Liver (tissue), 3 donors: Measurements from ENCODE around the gene FAM210B.

Experiments
- ATF3 ChIP-seq: IDR thresholded peaks from 2 replicates; pipeline ENCODE4 v1.6.1; 2016; ENCODE audit warnings: antibody characterized with exemption
- EGR1 ChIP-seq, 2 donors: IDR thresholded peaks; 2 replicates each; pipeline ENCODE4 v1.6.1; 2016 to 2018; ENCODE audit warnings: antibody characterized with exemption in 2 of 2, low read depth in 2 of 2
- FOXA1 ChIP-seq: IDR thresholded peaks from 2 replicates; pipeline ENCODE4 v1.6.1; 2016; ENCODE audit warnings: antibody characterized with exemption
- GABPA ChIP-seq, 2 donors: IDR thresholded peaks in 1 of 2; conservative IDR thresholded peaks in 1 of 2; 2 replicates each; pipeline ENCODE4 v1.6.1; 2016; ENCODE audit warnings: antibody characterized with exemption in 2 of 2, mild to moderate bottlenecking in 1 of 2, moderate library complexity in 1 of 2
- HNF4A ChIP-seq, 2 donors: conservative IDR thresholded peaks; 2 replicates each; pipeline ENCODE4 v1.6.1; 2016; ENCODE audit warnings: antibody characterized with exemption in 2 of 2, mild to moderate bottlenecking in 2 of 2
- HNF4G ChIP-seq: IDR thresholded peaks from 2 replicates; pipeline ENCODE4 v1.6.1; 2016; ENCODE audit warnings: antibody characterized with exemption
- JUND ChIP-seq, 2 donors: IDR thresholded peaks; 2 replicates each; pipeline ENCODE4 v1.6.1; 2016; ENCODE audit warnings: antibody characterized with exemption in 2 of 2
- MAX ChIP-seq: IDR thresholded peaks from 2 replicates; pipeline ENCODE4 v1.6.1; 2016; ENCODE audit warnings: antibody characterized with exemption
- RAD21 ChIP-seq, 2 donors: IDR thresholded peaks; 2 replicates each; pipeline ENCODE4 v1.6.1; 2016; ENCODE audit warnings: antibody characterized with exemption in 2 of 2, mild to moderate bottlenecking in 2 of 2
- TAF1 ChIP-seq: conservative IDR thresholded peaks from 2 replicates; pipeline ENCODE4 v1.6.1; 2016; ENCODE audit warnings: antibody characterized with exemption, mild to moderate bottlenecking
- YY1 ChIP-seq: IDR thresholded peaks from 2 replicates; pipeline ENCODE4 v1.6.1; 2016; ENCODE audit warnings: antibody characterized with exemption, mild to moderate bottlenecking
- TF ChIP-seq, protein P1 (sequence below): IDR thresholded peaks from 2 replicates; pipeline ENCODE4 v1.6.1; 2016; ENCODE audit warnings: antibody characterized with exemption, mild to moderate bottlenecking
- TF ChIP-seq, protein P2 (sequence below): fragments of 150-350 bp; IDR thresholded peaks from 2 replicates; pipeline ENCODE4 v1.5.1; 2017; ENCODE audit warnings: improper control_type of control experiment, low read depth, low read length; ENCODE audit not compliant: missing input control
- TF ChIP-seq, protein P3 (sequence below): IDR thresholded peaks from 2 replicates; pipeline ENCODE4 v1.6.1; 2016; ENCODE audit warnings: antibody characterized with exemption
- donor health status: healthy.
- donor health status: healthy.

GRCh38 chr20:56323656-56324055 is 35.1 kb upstream of the FAM210B start:
- TF ChIP-seq, protein P1, sequence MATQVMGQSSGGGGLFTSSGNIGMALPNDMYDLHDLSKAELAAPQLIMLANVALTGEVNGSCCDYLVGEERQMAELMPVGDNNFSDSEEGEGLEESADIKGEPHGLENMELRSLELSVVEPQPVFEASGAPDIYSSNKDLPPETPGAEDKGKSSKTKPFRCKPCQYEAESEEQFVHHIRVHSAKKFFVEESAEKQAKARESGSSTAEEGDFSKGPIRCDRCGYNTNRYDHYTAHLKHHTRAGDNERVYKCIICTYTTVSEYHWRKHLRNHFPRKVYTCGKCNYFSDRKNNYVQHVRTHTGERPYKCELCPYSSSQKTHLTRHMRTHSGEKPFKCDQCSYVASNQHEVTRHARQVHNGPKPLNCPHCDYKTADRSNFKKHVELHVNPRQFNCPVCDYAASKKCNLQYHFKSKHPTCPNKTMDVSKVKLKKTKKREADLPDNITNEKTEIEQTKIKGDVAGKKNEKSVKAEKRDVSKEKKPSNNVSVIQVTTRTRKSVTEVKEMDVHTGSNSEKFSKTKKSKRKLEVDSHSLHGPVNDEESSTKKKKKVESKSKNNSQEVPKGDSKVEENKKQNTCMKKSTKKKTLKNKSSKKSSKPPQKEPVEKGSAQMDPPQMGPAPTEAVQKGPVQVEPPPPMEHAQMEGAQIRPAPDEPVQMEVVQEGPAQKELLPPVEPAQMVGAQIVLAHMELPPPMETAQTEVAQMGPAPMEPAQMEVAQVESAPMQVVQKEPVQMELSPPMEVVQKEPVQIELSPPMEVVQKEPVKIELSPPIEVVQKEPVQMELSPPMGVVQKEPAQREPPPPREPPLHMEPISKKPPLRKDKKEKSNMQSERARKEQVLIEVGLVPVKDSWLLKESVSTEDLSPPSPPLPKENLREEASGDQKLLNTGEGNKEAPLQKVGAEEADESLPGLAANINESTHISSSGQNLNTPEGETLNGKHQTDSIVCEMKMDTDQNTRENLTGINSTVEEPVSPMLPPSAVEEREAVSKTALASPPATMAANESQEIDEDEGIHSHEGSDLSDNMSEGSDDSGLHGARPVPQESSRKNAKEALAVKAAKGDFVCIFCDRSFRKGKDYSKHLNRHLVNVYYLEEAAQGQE = no peak
- TF ChIP-seq YY1 = no peak
- TF ChIP-seq, protein P2, sequence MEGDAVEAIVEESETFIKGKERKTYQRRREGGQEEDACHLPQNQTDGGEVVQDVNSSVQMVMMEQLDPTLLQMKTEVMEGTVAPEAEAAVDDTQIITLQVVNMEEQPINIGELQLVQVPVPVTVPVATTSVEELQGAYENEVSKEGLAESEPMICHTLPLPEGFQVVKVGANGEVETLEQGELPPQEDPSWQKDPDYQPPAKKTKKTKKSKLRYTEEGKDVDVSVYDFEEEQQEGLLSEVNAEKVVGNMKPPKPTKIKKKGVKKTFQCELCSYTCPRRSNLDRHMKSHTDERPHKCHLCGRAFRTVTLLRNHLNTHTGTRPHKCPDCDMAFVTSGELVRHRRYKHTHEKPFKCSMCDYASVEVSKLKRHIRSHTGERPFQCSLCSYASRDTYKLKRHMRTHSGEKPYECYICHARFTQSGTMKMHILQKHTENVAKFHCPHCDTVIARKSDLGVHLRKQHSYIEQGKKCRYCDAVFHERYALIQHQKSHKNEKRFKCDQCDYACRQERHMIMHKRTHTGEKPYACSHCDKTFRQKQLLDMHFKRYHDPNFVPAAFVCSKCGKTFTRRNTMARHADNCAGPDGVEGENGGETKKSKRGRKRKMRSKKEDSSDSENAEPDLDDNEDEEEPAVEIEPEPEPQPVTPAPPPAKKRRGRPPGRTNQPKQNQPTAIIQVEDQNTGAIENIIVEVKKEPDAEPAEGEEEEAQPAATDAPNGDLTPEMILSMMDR = no peak
- no peak for TF ChIP-seq RAD21 (IDR thresholded peaks at IDR 0.05)
- no peak for TF ChIP-seq TAF1
- no peak for TF ChIP-seq EGR1 (IDR thresholded peaks at IDR 0.05; ENCODE audit: low read depth in 2 of 2)
- no peak for TF ChIP-seq JUND (IDR thresholded peaks at IDR 0.05)
- TF ChIP-seq HNF4G = no peak
- TF ChIP-seq, protein P3, sequence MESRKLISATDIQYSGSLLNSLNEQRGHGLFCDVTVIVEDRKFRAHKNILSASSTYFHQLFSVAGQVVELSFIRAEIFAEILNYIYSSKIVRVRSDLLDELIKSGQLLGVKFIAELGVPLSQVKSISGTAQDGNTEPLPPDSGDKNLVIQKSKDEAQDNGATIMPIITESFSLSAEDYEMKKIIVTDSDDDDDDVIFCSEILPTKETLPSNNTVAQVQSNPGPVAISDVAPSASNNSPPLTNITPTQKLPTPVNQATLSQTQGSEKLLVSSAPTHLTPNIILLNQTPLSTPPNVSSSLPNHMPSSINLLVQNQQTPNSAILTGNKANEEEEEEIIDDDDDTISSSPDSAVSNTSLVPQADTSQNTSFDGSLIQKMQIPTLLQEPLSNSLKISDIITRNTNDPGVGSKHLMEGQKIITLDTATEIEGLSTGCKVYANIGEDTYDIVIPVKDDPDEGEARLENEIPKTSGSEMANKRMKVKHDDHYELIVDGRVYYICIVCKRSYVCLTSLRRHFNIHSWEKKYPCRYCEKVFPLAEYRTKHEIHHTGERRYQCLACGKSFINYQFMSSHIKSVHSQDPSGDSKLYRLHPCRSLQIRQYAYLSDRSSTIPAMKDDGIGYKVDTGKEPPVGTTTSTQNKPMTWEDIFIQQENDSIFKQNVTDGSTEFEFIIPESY = no peak
- no peak for TF ChIP-seq HNF4A (conservative IDR thresholded peaks at IDR 0.05)
- no peak for TF ChIP-seq MAX
- no peak for TF ChIP-seq ATF3
- no peak for TF ChIP-seq FOXA1
- TF ChIP-seq GABPA (IDR thresholded peaks at IDR 0.05 in 1 of 2, conservative IDR thresholded peaks at IDR 0.05 in 1 of 2) = no peak
